GM12878 (cell line): ENCODE results near the gene FREM3. TPM values are rescaled to one million over a fixed set of nuclear protein-coding genes. Genes with fewer than 3 reads are reported as not detected.

Source experiments
- ATAC-seq: fragments of 200-7000 bp; cut with Tn5 transposase; 3 replicates; pipeline ENCODE4 v1.9.1; 2020; ENCODE audit warnings: mild to moderate bottlenecking, moderate library complexity
- BruUV-seq: library from RNA; stranded (reverse); fragments of 400-500 nt; replicated peaks from 2 replicates; lab custom pipeline; 2021; lab: Mats Ljungman, UMichigan
- CTCF ChIA-PET: fragments of 300-600 bp; sonication (Branson Sonifier 250); formaldehyde crosslinking; extraction: SDS; loops from one replicate; lab custom pipeline; 2021; ENCODE audit warnings: inconsistent platforms; lab: Yijun Ruan, JAX
- POLR2A ChIA-PET: fragments of 350-600 bp; formaldehyde crosslinking; extraction: SDS; loops from one replicate; lab custom pipeline; 2021; ENCODE audit warnings: inconsistent platforms; lab: Charles Lee
- RAD21 ChIA-PET: fragments of 300-600 bp; sonication (Branson Sonifier 250); formaldehyde crosslinking; loops from one replicate; lab custom pipeline; 2023; ENCODE audit warnings: antibody characterized with exemption; ENCODE audit not compliant: unreplicated experiment; lab: Charles Lee
- SMC1A ChIA-PET: fragments of 300-600 bp; sonication (Branson Sonifier 250); formaldehyde crosslinking; loops from one replicate; lab custom pipeline; 2023; ENCODE audit not compliant: unreplicated experiment, uncharacterized antibody; lab: Charles Lee
- DNase-seq: peaks from one replicate; pipeline ENCODE4 v3.0.0-alpha.2; 2011; ENCODE audit warnings: low read depth, low spot score
- FAIRE-seq: peaks from 3 replicates; lab custom pipeline; 2011; peaks lifted over from hg19 to GRCh38; lab: Jason Lieb, UNC
- H2AFZ ChIP-seq: 2 replicates; pipeline ENCODE4 v1.6.0; 2011; ENCODE audit warnings: low read depth, low read length, control low read depth; ENCODE audit not compliant: control insufficient read depth
- H3K27ac ChIP-seq: 2 replicates; pipeline ENCODE4 v1.5.1; 2011; ENCODE audit warnings: control low read depth; ENCODE audit not compliant: control insufficient read depth, insufficient read depth
- H3K27me3 ChIP-seq, 2 experiments: replicated peaks in 1 of 2; 2 replicates each; pipeline versions ENCODE4 v1.6.0 to v1.6.1; 2011; ENCODE audit warnings: low read length in 1 of 2; ENCODE audit not compliant: control insufficient read depth in 2 of 2, insufficient read depth in 2 of 2
- H3K36me3 ChIP-seq, 2 experiments: 2 replicates each; pipeline ENCODE4 v1.5.1; 2011; ENCODE audit warnings: low read length in 1 of 2; ENCODE audit not compliant: control insufficient read depth in 2 of 2, insufficient read depth in 2 of 2
- H3K4me1 ChIP-seq: 2 replicates; pipeline ENCODE4 v1.6.1; 2011; ENCODE audit warnings: mild to moderate bottlenecking, low read length, moderate library complexity, mixed read lengths; ENCODE audit not compliant: control insufficient read depth, insufficient read depth
- H3K4me2 ChIP-seq: 2 replicates; pipeline ENCODE4 v1.6.0; 2011; ENCODE audit warnings: control low read depth; ENCODE audit not compliant: control insufficient read depth, insufficient read depth
- H3K4me3 ChIP-seq: fragments of 200-600 bp; sonication (generic); 2 replicates; pipeline ENCODE4 v1.5.1; 2016
- H3K79me2 ChIP-seq: 2 replicates; pipeline ENCODE4 v1.6.0; 2011; ENCODE audit warnings: low read length; ENCODE audit not compliant: control insufficient read depth, insufficient read depth
- H3K9ac ChIP-seq: 2 replicates; pipeline ENCODE4 v1.8.0; 2011; ENCODE audit warnings: low read length, control low read depth, mixed read lengths; ENCODE audit not compliant: control insufficient read depth, insufficient read depth
- H3K9me3 ChIP-seq: replicated peaks from 3 replicates; pipeline ENCODE4 v1.5.1; 2011; ENCODE audit warnings: mild to moderate bottlenecking, low read length; ENCODE audit not compliant: control insufficient read depth, insufficient read depth
- H4K20me1 ChIP-seq: 2 replicates; pipeline ENCODE4 v1.6.0; 2011; ENCODE audit not compliant: control insufficient read depth, insufficient read depth
- ATF2 ChIP-seq: IDR thresholded peaks from 2 replicates; pipeline ENCODE4 v1.6.1; 2012; ENCODE audit warnings: low read length, inconsistent platforms
- ATF7 ChIP-seq: fragments of 450-650 bp; IDR thresholded peaks from 2 replicates; pipeline ENCODE4 v1.6.1; 2016; ENCODE audit warnings: low read depth, mild to moderate bottlenecking
- BCL11A ChIP-seq: IDR thresholded peaks from 2 replicates; pipeline ENCODE4 v1.6.1; 2011; ENCODE audit warnings: low read depth, low read length
- BCL3 ChIP-seq: IDR thresholded peaks from 2 replicates; pipeline ENCODE4 v1.6.1; 2011; ENCODE audit warnings: borderline replicate concordance, low read depth, mild to moderate bottlenecking, moderate library complexity, low read length; ENCODE audit not compliant: insufficient read depth, poor library complexity, severe bottlenecking
- CBFB ChIP-seq: IDR thresholded peaks from 2 replicates; pipeline ENCODE4 v1.6.1; 2016; ENCODE audit warnings: antibody characterized with exemption, low read depth
- CBX5 ChIP-seq: sonication (generic); IDR thresholded peaks from 2 replicates; pipeline ENCODE4 v1.6.1; 2016; ENCODE audit warnings: low read depth, moderate library complexity, mild to moderate bottlenecking, inconsistent platforms
- GATAD2B ChIP-seq: fragments of 450-650 bp; conservative IDR thresholded peaks from 2 replicates; pipeline ENCODE4 v1.6.1; 2017; ENCODE audit warnings: low read depth, mild to moderate bottlenecking, moderate library complexity
- IKZF2 ChIP-seq, 2 experiments: fragments of 450-650 bp; IDR thresholded peaks; 2 replicates each; pipeline ENCODE4 v1.6.1; 2017; ENCODE audit warnings: mild to moderate bottlenecking in 2 of 2, moderate library complexity in 2 of 2
- IRF4 ChIP-seq: IDR thresholded peaks from 2 replicates; pipeline ENCODE4 v1.6.1; 2011; ENCODE audit warnings: low read depth, low read length
- MTA2 ChIP-seq: fragments of 450-650 bp; IDR thresholded peaks from 2 replicates; pipeline ENCODE4 v1.6.1; 2016; ENCODE audit warnings: low read depth, mild to moderate bottlenecking, moderate library complexity
- MYC ChIP-seq: IDR thresholded peaks from 2 replicates; pipeline ENCODE4 v1.6.1; 2011; ENCODE audit warnings: mild to moderate bottlenecking, low read length, moderate library complexity, inconsistent platforms; ENCODE audit not compliant: insufficient read depth, insufficient replicate concordance, insufficient read length, severe bottlenecking
- NR2F1 ChIP-seq: fragments of 450-650 bp; conservative IDR thresholded peaks from 2 replicates; pipeline ENCODE4 v1.6.1; 2017; ENCODE audit warnings: mild to moderate bottlenecking
- PKNOX1 ChIP-seq: fragments of 450-650 bp; IDR thresholded peaks from 2 replicates; pipeline ENCODE4 v1.6.1; 2016; ENCODE audit warnings: mild to moderate bottlenecking
- POLR2AphosphoS2 ChIP-seq: IDR thresholded peaks from 2 replicates; pipeline ENCODE4 v1.6.1; 2011; ENCODE audit warnings: low read depth, mild to moderate bottlenecking, low read length, improper control_type of control experiment, moderate library complexity
- POU2F2 ChIP-seq: IDR thresholded peaks from 3 replicates; pipeline ENCODE4 v1.6.1; 2011; ENCODE audit warnings: low read depth, mild to moderate bottlenecking, low read length, borderline replicate concordance
- SPI1 ChIP-seq: IDR thresholded peaks from 2 replicates; pipeline ENCODE4 v1.6.1; 2011; ENCODE audit warnings: low read depth, mild to moderate bottlenecking, low read length, moderate library complexity, borderline replicate concordance; ENCODE audit not compliant: insufficient read depth
- SREBF1 ChIP-seq: IDR thresholded peaks from 2 replicates; pipeline ENCODE4 v1.6.1; 2012; ENCODE audit warnings: mild to moderate bottlenecking, low read length
- ZBED1 ChIP-seq: IDR thresholded peaks from 2 replicates; pipeline ENCODE4 v1.6.1; 2016; ENCODE audit warnings: borderline replicate concordance
- ZBTB33 ChIP-seq: fragments of 450-650 bp; IDR thresholded peaks from 2 replicates; pipeline ENCODE4 v1.6.1; 2017; ENCODE audit warnings: mild to moderate bottlenecking
- WGBS: methylation state at CpG from one replicate; pipeline ENCODE4 v1.1.6; 2016; ENCODE audit warnings: low lambda C conversion rate; ENCODE audit not compliant: insufficient replicate concordance, insufficient coverage; ENCODE audit errors: missing lambda C conversion rate; 5-methylcytosine and 5-hydroxymethylcytosine counted together
- in situ Hi-C: fragments of 300-500 bp; cut with MboI; formaldehyde crosslinking; loops from 9 replicates; pipeline ENCODE4 v1.14.3; 2018; ENCODE audit warnings: mixed read lengths
- intact Hi-C: fragments of 100-400 bp; cut with micrococcal nuclease; formaldehyde crosslinking; loops from one replicate; pipeline ENCODE4 v1.14.2; 2022; ENCODE audit not compliant: unreplicated experiment
- polyA plus RNA-seq, 11 experiments: library from polyadenylated mRNA; depleted of rRNA in 4 of 11; unstranded in 6 of 11; stranded (reverse) in 5 of 11; fragments of >200 nt; fragmentation: Nextera tagmentation in 4 of 11; fragmentation: Illumina TruSeq in 1 of 11; extraction: Ambion mirVana in 4 of 11; extraction: Trizol in 1 of 11; gene quantifications; 1 replicate in 1 of 11; 2 replicates in 10 of 11; pipeline versions ENCODE4 v1.2.1 to v1.2.3, GENCODE V29; 2011 to 2016; ENCODE audit warnings: inconsistent platforms in 2 of 11, missing spikeins in 2 of 11, low read depth in 1 of 11
- total RNA-seq, 4 experiments: library from RNA; depleted of rRNA in 3 of 4; stranded (reverse); fragments of >200 nt in 3 of 4; fragmentation: Illumina TruSeq in 1 of 4; extraction: Trizol in 1 of 4; gene quantifications; 2 replicates each; pipeline versions ENCODE4 v1.2.1 to v1.2.3, GENCODE V29; 2013 to 2021

FREM3 gene
- total and polyA plus RNA-seq, 10 of the 15 experiments (the other 5 are each of a cell fraction or from before 2014, with no cell fraction given) = not detected

- peak; percentile 42; the same call in 1 of the 3 replicates for TF ChIP-seq POU2F2
- peak; percentile 86 for TF ChIP-seq CBFB
- TF ChIP-seq SREBF1 = no peak
- TF ChIP-seq IRF4 = peak; percentile 34; the same call in 1 of the 2 replicates
- TF ChIP-seq BCL3 = no peak
- no peak for TF ChIP-seq POLR2AphosphoS2
- TF ChIP-seq MTA2 = peak; percentile 88
- peak; percentile 68 for TF ChIP-seq ATF2
- peak; percentile 64; the same call in 1 of the 2 replicates for TF ChIP-seq NR2F1
- peak; percentile 77 for TF ChIP-seq BCL11A
- TF ChIP-seq, all 136 proteins: peak for 17
Observed at GRCh38 chr4:143616771-143617170, 83.7 kb downstream of the FREM3 start (continued).

- BruUV-seq = no TSS peak
- no peak overlapping the region for H3K4me3 ChIP-seq
- no peak overlapping the region for H3K4me2 ChIP-seq
- RAD21 ChIA-PET = no interaction called here
- no peaks in the 10 kb centered on the region for H3K9me3 ChIP-seq
- H3K9ac ChIP-seq = no peak overlapping the region
- peaks cover 0 to 2% of the 10 kb centered on the region in 2 experiments; a peak in 1 of 4 replicates for H3K27me3 ChIP-seq
- H3K36me3 ChIP-seq = no peaks in the 10 kb centered on the region
- SMC1A ChIA-PET = no interaction called here
- WGBS = 0% methylated on average over 4 of the region's 4 CpGs
- intact Hi-C loops = no loop called here
- H4K20me1 ChIP-seq = no peaks in the 10 kb centered on the region
- POLR2A ChIA-PET = no interaction called here
- H3K4me1 ChIP-seq = no peaks in the 10 kb centered on the region
- H3K27ac ChIP-seq = no peak overlapping the region
- in situ Hi-C loops = no loop called here
- no peak for TF ChIP-seq CBX5
- no peak for TF ChIP-seq ATF7
- TF ChIP-seq IKZF2 (IDR thresholded peaks at IDR 0.05) = no peak
- no peak for TF ChIP-seq SPI1
- TF ChIP-seq PKNOX1 = no peak
- no peak for TF ChIP-seq GATAD2B
- TF ChIP-seq MYC = no peak
- no peak for TF ChIP-seq ZBED1
- no peak for TF ChIP-seq ZBTB33
- CTCF ChIA-PET = no interaction called here
- DNase-seq (no peak), FAIRE-seq (no peak), ATAC-seq (no peak)
- H3K79me2 ChIP-seq = no peaks in the 10 kb centered on the region
- H2AFZ ChIP-seq = no peak overlapping the region
Observed at GRCh38 chr4:143609492-143609891, 91.0 kb downstream of the FREM3 start.
